NK-92 (cell line): Measurements from ENCODE around the gene PHF3.

ENCODE experiments used
- DNase-seq: peaks from one replicate; lab custom pipeline; 2025; ENCODE audit not compliant: unreplicated experiment; lab: John Stamatoyannopoulos, UW

PHF3 gene, protein sequence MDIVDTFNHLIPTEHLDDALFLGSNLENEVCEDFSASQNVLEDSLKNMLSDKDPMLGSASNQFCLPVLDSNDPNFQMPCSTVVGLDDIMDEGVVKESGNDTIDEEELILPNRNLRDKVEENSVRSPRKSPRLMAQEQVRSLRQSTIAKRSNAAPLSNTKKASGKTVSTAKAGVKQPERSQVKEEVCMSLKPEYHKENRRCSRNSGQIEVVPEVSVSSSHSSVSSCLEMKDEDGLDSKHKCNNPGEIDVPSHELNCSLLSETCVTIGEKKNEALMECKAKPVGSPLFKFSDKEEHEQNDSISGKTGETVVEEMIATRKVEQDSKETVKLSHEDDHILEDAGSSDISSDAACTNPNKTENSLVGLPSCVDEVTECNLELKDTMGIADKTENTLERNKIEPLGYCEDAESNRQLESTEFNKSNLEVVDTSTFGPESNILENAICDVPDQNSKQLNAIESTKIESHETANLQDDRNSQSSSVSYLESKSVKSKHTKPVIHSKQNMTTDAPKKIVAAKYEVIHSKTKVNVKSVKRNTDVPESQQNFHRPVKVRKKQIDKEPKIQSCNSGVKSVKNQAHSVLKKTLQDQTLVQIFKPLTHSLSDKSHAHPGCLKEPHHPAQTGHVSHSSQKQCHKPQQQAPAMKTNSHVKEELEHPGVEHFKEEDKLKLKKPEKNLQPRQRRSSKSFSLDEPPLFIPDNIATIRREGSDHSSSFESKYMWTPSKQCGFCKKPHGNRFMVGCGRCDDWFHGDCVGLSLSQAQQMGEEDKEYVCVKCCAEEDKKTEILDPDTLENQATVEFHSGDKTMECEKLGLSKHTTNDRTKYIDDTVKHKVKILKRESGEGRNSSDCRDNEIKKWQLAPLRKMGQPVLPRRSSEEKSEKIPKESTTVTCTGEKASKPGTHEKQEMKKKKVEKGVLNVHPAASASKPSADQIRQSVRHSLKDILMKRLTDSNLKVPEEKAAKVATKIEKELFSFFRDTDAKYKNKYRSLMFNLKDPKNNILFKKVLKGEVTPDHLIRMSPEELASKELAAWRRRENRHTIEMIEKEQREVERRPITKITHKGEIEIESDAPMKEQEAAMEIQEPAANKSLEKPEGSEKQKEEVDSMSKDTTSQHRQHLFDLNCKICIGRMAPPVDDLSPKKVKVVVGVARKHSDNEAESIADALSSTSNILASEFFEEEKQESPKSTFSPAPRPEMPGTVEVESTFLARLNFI (N-terminal part only)

DNA sequence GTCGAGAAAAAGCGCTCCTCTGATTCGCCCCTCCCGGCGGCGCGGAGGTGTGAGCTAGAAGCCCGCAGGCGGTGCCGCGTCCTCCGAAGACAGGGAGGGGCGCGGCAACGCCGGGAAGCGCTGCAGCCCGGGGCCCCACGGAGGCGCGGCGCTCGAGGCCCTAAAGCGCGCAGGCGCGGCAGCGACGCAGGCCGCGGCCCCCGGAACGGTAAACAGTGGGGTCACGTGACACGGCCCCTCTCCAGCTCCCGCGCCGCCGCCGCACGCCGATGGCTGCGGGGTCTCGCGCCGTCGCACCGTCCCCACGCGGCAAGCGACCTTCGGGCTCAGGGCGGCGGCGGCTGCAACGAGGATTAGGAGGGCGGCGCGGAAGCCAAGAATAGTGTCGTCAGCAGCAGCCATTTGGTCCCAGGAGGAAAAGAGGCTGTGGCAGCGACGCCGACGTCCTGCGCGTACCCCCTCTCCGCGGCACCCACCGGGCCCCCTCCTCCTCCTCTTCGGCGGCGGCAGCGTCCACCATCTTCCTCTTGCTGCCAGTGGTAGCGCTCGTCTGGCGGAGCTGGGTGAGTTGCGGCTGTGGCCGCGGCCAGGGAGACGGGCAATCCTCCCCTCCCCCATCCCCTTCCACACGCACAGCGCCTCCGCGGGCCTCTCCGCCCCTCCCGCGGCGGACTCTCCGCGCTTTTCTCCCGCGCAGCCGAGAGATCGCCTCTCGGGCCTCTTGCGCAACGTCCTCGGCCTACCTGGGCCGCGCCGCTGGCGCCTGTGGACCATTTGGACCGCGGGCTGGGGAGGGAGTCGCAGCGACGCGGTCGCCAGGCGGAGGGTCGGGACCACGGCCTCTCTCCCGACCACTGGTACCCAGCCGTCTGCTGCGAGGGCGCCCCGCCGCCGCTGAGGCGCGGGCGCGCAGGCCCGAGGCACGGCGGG, at the start of gene PHF3:
TSS of gene PHF3 (plus strand) at position 215 of the 930 bp plus-strand sequence. CDS start 10,750 bp downstream, outside the sequence.
- peak; percentile 60 for DNase-seq

DNA sequence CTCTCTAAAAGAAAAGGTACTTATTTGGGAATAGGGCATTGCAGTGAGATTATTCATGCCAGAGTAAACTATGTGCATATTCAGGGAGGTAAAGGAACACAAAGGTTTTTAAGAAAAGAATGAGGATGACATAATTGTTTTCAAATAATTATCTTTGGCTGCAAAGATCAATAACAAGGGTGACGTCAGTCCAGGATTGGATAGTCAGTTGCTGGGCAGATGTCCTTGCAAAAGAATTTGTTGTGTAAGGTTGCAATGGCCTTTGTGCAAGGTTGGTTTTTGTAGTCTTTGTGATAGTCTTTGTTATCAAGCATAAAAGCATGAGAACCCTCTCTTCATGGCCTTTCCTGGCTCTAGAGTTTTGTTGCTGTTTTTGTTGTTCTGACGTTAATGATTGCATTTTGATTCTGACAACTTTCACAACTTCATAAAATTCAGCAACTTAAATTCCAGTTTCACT, 45.6 kb upstream of the PHF3 start:
- no peak for DNase-seq

DNA sequence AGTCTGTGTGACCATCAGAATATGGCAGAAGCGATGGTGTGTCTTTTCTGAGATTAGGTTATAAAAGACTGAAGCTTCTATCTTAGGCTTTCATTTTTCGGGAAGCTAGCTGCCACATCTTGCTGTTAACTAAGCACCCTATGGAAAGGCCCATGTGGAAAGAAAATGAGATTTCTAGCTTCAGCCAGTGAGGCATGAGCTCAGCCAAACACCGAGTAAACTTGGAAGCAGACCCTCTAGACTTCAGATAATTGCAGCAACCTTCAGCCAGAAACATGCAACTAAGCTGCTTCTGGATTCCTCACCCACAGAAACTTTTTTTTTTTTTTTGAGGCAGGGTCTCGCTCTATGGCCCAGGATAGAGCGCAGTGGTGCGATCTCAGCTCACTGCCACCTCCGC, 42.7 kb upstream of the PHF3 start:
- DNase-seq: no peak

DNA sequence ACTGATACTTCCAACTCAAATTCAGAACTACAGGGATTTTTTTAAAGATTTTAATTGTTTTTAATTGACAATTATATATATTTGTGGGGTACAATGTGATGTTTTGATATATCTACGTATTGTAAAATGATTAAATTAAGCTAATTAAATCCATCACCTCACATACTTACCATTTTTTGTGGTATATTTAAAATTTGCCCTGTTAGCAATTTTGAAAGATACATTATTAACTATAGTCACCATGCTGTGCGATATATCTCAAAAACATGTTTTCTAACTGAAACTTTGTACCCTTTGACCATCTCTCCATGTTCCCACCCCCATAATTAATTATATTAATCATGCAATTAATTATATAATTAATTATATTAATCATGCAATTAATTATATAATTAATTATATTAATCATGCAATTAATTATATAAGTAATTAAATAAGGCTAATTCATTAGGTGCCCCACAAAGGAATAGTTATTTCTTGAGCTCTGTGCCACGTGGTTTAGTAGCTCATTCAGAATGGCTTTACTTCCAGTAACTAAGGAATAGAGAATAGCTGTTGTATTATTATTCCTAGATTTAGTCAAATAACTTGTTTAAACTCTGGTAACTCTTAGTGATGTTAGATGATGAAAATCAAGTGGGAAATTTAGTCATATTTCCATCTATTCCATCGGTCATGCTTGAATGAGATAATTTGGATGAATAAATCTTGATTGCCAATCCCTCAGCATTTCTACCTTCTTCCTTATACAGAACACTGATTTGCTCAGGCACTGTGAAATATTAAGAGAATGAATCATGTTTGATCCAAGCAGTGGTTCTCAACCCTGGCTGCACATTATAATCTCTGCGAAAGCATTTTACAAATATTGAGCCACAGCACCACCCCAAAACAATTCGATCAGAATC, 38.2 kb upstream of the PHF3 start:
- no peak for DNase-seq

DNA sequence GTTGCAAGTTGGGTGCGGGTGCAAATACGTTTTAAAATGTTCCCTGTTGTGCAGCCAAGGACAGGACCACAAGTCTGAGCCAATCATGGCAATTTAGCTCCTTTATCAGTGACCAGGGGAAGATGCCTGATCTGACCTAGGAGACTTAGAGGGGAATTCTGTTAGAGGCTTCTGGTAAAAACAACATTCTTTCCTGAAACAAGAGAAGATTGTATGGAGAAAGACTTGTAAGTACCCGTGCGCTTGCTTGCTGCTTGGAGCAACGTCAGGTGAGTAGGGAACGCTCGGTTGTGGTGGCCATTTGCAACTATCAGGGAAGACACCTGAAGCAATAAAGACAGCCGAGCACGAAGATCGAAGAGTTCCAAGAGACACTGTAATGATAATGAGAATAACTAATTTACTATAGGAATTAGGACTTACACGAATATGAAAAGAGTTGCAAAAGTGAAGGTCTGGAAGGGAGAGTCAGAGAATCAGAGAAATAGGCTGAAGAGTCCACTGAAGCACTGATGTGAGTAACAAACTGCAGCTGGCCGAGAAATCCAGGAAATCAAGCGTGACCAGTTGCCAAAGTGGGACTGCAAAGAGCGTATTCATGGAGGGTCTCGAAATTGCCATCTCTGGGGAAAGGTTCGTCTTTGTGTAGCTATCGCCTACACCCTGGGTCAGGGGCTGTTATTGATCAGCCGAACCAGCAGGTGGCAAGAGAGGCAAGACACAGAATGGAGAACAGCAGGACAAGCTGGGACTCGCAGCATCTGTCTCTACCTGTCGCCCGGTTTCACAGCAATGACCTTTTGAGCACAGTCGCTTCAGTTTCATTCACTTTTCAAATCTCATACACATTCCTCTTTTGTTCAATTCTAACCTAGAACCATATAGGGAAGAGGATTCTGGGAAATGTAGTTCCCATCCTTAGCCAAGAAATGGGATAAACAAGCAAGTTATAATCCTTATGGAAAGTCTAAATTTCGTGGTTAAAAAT, 37.3 kb upstream of the PHF3 start:
- no peak for DNase-seq

DNA sequence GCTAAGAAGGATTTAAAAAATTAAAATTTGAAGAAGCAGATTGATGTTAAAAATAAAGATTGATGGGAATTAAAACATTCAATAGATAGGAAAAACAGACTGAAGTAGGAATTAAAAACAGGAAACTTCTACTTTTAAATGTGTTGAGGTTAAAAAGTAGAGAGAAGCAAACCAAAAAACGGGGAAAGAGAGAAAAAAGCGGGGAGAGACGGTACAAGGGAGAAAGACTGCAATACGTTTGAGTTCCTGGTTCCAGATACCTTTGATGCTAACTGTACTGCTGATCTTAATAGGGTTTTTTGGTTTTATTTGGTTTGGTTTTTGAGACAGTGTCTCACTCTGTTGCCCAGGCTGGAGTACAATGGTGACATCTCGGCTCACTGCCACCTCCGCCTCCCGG, 36.4 kb upstream of the PHF3 start:
- DNase-seq: no peak

DNA sequence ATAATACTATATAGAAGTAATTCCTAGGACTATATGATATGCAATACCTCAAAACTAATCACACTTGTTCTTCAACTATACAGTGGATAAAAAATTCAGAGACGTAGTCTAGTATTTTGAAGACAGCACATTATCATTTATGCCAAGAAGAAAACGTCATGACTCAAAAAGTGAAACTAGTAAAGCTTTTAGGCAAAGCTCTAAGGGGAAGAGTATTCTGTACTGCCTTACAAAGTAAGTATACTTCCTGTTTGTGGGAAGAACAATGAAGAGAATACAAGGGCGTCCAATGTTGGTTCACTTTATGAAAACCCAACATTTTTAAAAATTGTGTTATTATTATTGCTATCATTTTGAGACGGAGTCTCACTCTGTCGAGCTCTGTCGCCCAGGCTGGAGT, 35.5 kb upstream of the PHF3 start:
- no peak for DNase-seq

DNA sequence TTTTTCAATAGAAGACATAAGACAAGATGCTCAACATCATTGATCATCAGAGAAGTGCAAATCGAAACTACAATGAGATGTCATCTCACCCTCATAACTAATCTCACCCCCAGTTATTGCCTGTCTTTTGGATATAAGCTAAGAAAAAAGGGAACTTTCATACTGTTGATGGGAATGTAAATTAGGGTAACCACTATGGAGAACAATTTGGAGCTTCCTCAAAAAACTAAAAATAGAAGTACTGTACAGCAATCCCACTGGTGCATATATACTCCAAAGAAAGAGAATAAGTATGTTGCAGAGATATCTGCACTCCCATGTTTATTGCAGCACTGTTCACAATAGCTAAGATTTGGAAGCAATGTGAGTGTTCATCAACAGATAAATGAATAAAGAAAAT, 26.4 kb upstream of the PHF3 start:
- DNase-seq: no peak

DNA sequence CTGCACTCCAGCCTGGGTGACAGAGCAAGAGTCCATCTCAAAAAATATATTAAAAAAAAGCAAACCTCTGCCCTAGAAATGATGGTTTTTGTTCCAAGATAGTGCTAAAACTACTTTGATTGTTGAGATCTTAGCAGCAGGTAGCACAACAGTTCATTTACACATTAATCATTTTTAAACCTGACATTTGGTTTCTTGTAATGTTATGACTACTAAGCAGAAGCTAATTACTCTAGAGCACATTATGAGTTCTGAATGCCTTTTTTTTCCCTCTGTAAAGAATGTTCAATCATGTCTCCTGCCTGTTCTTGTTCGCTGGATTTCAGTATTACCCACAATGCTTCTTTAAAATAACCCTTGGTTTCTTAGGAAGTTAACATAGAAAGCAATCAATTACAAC, 24.7 kb upstream of the PHF3 start:
- no peak for DNase-seq

DNA sequence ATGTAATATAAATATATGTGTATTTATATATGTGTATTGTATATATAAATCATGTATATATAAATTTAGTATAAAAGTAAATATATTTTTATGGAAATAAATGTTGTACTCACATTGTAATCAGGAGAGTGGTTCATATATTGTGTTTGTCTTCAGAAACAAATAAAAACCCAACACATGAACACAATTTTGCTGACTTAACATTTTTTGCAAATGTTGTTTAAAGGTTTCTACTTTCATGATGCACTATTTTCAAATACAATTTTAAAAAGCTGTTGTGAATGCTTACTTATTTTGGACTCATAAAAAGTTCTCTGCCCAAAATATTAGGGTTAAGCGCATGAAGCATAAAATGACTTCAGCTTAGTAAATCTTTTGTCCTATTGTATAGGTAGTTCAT, 24.0 kb upstream of the PHF3 start:
- no peak for DNase-seq

DNA sequence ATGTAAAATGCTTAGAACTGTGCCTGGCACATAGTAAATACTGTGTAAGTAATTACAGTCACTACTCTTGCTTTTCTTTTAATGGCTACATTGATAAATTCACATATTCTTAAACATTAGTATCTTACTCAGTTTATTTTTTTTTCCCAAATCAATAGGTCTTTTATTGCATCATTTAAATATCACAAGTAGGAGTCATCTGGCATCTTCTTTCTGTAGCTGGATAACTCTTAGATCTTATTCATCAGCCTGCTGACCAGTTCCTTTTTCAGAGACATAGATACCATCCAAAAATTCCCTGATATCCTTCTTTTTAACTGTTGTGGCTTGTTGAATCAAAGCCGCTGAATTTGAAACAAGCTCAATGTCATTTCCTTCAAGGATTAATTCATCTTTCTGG, 20.0 kb upstream of the PHF3 start:
- no peak for DNase-seq

DNA sequence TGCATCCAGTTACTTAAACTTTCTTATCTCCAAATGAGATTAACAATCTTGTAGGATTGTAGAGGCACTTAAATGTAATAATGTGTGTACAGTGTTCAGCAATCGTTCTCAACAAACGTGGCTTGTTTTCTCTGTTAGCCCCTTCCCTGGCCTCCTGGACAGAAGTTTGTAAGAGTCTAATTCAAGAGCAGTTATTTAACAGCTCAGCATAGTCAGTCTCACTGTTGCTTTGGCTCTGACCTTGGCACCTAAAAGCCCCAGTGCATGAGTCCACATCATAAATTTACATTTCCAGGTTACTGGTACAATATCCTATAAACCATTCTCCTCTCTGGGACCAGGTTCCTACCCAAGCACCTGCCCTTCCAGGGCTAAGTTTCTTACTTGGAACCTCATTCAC, 11.5 kb upstream of the PHF3 start:
- DNase-seq: no peak

DNA sequence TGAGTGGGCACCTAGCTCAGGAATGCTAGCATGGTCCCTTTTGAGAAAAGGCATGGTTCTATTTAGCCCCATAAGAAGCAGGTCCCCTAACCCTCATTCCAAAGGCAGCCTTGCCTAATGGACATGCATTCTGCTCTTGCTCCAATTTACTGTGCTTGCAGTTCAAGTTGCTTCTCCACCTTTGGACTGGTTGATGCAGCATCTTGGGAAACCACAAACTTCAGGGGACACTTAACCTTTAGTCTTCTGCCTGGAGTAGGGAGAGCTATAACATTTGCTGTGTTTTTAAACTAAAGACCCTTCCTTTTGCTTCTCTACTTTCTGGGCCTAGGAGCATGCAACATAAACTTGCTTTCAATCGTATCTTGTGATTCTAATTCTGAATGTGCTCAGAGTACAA, 5.1 kb upstream of the PHF3 start:
- DNase-seq: no peak

DNA sequence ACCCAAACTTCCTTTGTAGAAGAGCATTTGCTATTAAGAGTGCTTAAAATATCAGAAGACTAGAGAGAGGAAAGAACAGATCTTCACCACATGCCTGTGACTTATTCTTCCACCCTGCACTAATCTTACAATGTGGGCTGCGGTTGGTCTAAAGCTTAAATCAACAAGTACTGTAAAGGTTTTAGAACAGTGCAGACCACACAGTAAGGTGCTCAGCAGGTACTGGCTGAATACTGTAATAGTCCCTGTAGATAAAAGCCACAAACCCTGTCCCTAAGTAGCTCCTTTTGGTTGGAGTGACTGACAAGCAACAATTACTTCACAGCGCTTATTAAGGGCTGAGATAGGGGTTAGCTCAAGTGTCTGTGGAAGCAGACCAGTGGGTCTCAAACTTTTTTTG, 972 bp upstream of the PHF3 start:
- DNase-seq: no peak

DNA sequence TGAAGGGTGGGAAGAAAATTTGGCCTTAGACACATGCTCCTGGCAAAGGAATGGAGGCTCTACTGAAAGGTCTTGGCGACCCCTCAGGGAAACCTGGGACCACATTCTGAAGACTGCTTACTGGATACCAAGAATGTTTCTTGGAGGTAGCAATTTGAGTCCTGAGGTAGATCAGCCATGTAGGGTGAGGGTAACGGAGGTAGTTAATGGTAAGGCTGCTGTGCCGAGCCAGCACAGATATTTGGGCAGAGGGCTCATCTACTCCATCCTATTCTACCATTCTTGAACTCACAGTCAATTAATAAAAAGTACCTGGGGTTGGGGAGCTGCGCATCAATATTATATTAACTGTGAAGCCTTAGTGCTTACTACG, 401 bp upstream of the PHF3 start:
- no peak for DNase-seq

DNA sequence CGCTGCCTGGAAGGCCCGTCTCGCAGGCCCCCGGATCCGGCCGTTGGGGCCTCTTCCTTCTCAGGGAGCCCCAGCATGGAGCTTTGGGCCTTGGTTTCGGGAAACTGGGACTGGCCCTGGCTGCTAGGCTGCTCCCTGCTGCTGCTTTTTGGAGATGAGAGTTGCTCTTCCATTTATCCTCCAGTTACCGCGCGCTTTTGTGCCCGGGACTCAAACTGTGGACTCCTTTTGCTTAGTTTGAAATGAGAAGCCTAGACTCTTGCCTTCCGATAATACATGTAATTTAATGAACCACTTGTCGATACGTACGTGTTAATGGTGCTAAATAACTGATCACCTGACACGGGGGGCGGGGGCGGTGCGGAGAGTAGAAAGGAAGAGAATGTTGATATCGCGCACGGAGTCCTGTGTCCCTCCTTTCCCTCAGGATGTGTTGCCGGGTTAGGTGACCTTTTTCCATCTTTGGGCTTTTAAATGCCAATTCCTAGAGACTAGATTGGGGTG, 968 bp downstream of the PHF3 start:
- no peak for DNase-seq

DNA sequence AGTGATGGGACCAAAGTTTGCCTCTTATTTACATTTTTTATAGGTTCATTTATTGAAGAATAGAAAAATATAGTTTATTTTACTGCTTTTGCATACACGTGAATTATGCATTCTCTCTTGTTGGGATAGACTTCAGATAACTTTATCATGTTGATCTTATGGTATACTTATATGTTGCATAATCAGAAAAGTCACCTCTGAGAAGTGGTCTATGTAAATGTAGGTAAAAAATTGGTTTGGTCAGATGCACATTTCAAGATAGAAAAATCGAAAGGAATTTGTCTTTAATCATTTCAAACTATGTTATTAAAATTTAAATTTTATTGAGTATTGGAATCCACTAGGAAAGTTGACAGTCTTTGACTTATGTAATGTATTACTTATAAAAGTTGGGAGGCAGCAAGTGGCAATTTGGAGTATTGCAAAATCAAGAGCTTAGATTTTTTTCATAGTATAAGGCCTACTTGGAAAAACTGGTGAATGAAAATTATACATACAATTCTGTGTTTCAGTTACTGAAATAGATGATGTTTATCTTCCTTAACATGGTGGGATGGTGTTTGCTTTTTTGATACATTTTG, 2.4 kb downstream of the PHF3 start:
- DNase-seq: no peak

DNA sequence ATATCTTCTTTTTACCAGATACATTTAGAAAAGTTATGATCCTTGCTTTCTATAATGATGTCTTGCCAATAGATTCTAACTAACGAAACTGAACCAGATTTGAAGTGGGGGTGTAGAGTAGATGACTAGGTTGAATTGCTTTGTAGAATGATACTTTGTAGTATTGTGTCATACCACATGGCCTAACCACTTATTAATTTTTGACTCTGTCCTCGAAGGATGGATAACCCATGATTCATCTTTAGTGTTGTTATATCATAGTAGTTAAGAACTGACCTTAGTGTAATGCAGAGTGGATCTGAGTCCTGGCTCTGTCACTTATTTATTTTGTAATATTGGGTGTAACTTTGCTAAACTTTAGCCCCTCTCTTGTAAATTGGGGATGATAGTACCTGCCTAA, 4.5 kb downstream of the PHF3 start:
- no peak for DNase-seq
